ENCODE measurements around the gene CTBP2. TPM values are rescaled to one million over a fixed set of nuclear protein-coding genes. Genes with fewer than 3 reads are reported as not detected.

Gene CTBP2
- total RNA-seq, 3 donors from 2014 or later (not counting 1 experiment from before 2014, with no cell fraction given) = 120 to 179 (median 124) TPM

DNA sequence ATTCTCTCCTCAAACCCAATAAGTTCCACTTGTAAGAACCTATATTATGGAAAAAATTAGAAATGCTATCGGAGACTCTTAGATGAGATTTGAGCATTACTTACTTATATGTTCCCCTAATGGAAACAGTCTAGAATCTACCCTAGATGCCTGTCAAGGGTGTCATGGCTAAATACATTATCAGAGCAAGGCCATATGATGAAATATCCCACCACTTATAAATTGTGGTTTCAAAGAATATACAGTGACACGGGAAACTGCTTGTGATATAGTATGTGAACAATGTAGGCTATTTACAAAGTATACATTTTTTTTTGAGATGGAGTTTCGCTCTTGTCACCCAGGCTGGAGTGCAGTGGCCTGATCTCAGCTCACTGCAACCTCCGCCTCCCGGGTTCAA is 46.3 kb upstream of the CTBP2 start:
- Histone ChIP-seq H3K27me3 (ENCODE audit: control insufficient read depth, insufficient read depth, low read length) (no peaks in the 10 kb centered on the region), H3K9me3 (ENCODE audit: control insufficient read depth, insufficient read depth, low read length) (no peaks in the 10 kb centered on the region), H3K4me3 (ENCODE audit: low read length) (no peak overlapping the region), H3K27ac (ENCODE audit: low read length) (no peak overlapping the region), H3K36me3 (ENCODE audit: control insufficient read depth, insufficient read depth, low read length) (no peaks in the 10 kb centered on the region), H3K4me1 (ENCODE audit: control insufficient read depth, insufficient read depth, low read length) (no peaks in the 10 kb centered on the region)
- Mint-ChIP-seq H3K27ac (no peak overlapping the region), H3K9me3 (no peaks in the 10 kb centered on the region), H3K4me3 (no peak overlapping the region), H3K27me3 (ENCODE audit: low read depth in 2 of 2) (no peaks in the 10 kb centered on the region), H3K36me3 (no peaks in the 10 kb centered on the region), H3K4me1 (no peaks in the 10 kb centered on the region)
- intact Hi-C loops (cut with micrococcal nuclease) = no loop called here
- TF ChIP-seq, protein P1, sequence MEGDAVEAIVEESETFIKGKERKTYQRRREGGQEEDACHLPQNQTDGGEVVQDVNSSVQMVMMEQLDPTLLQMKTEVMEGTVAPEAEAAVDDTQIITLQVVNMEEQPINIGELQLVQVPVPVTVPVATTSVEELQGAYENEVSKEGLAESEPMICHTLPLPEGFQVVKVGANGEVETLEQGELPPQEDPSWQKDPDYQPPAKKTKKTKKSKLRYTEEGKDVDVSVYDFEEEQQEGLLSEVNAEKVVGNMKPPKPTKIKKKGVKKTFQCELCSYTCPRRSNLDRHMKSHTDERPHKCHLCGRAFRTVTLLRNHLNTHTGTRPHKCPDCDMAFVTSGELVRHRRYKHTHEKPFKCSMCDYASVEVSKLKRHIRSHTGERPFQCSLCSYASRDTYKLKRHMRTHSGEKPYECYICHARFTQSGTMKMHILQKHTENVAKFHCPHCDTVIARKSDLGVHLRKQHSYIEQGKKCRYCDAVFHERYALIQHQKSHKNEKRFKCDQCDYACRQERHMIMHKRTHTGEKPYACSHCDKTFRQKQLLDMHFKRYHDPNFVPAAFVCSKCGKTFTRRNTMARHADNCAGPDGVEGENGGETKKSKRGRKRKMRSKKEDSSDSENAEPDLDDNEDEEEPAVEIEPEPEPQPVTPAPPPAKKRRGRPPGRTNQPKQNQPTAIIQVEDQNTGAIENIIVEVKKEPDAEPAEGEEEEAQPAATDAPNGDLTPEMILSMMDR (IDR thresholded peaks at IDR 0.05) = no peak
- 79% methylated on average over 3 of the region's 5 CpGs for WGBS (ENCODE audit: insufficient coverage)
- no peak for DNase-seq
- no peak for ATAC-seq

DNA sequence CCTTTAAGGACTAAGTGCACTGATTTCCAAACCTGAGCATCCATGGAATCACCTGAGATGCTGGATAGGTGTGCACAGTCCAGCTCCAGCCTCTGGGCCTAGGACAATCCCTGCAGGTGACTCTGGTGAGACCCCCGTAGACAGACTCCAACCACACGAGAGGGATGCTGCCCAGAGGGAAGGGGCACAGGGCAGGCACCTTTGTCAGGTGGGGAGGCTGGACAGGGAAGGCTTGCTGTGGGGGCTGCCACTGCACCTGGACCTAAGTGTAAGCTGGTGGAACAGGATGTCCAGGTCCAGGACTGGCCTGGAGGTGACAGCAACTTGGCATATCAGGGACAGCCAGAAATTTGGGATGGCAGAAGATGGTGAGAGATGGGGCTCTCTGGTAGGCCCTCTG is 45.1 kb upstream of the CTBP2 start:
- Histone ChIP-seq H3K4me1 (ENCODE audit: control insufficient read depth, insufficient read depth, low read length) (no peaks in the 10 kb centered on the region), H3K36me3 (ENCODE audit: control insufficient read depth, insufficient read depth, low read length) (no peaks in the 10 kb centered on the region), H3K27me3 (ENCODE audit: control insufficient read depth, insufficient read depth, low read length) (no peaks in the 10 kb centered on the region), H3K4me3 (ENCODE audit: low read length) (no peak overlapping the region), H3K9me3 (ENCODE audit: control insufficient read depth, insufficient read depth, low read length) (no peaks in the 10 kb centered on the region), H3K27ac (ENCODE audit: low read length) (no peak overlapping the region)
- Mint-ChIP-seq H3K36me3 (no peaks in the 10 kb centered on the region), H3K9me3 (no peaks in the 10 kb centered on the region), H3K27me3 (ENCODE audit: low read depth in 2 of 2) (peaks cover 0 to under 1% of the 10 kb centered on the region in 2 donors), H3K27ac (no peak overlapping the region), H3K4me1 (no peaks in the 10 kb centered on the region), H3K4me3 (no peak overlapping the region)
- ATAC-seq (no peak), DNase-seq (no peak)
- intact Hi-C loops (cut with micrococcal nuclease) = no loop called here
- 89% methylated on average over 2 of the region's 2 CpGs for WGBS (ENCODE audit: insufficient coverage)
- TF ChIP-seq, protein P1 (IDR thresholded peaks at IDR 0.05) = no peak

DNA sequence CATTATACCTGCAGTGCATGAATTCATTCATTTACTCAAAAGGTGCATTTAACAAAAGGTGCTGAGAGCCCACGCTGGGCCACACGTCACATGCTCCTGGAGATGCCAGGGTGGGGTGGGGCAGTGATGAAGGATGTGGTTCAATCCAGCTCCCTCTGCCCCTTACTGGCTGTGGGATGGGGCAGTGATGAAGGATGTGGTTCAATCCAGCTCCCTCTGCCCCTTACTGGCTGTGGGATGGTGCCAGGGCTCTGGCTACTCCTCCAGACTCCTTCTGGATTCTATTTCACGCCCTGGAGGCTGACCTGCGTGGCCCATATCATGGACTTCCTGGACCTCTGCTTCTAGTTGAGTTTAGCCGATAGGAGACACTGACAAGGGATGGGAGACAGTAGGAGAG is 44.0 kb upstream of the CTBP2 start:
- no peaks in the 10 kb centered on the region for H3K9me3 ChIP-seq (ENCODE audit: control insufficient read depth, insufficient read depth, low read length)
- no peaks in the 10 kb centered on the region for H3K4me1 ChIP-seq (ENCODE audit: control insufficient read depth, insufficient read depth, low read length)
- intact Hi-C loops (cut with micrococcal nuclease) = no loop called here
- DNase-seq (no peak), ATAC-seq (no peak)
- peaks cover 4 to 9% of the 10 kb centered on the region in 2 donors for H3K27me3 Mint-ChIP-seq (ENCODE audit: low read depth in 2 of 2)
- no peak overlapping the region for H3K27ac Mint-ChIP-seq
- no peaks in the 10 kb centered on the region for H3K9me3 Mint-ChIP-seq
- H3K27ac ChIP-seq (ENCODE audit: low read length) = no peak overlapping the region
- no peak overlapping the region for H3K4me3 Mint-ChIP-seq
- no peaks in the 10 kb centered on the region for H3K27me3 ChIP-seq (ENCODE audit: control insufficient read depth, insufficient read depth, low read length)
- H3K36me3 Mint-ChIP-seq = no peaks in the 10 kb centered on the region
- TF ChIP-seq, protein P1 (IDR thresholded peaks at IDR 0.05) = no peak
- 81% methylated on average over 5 of the region's 5 CpGs for WGBS (ENCODE audit: insufficient coverage)
- H3K4me3 ChIP-seq (ENCODE audit: low read length) = no peak overlapping the region
- H3K4me1 Mint-ChIP-seq = no peaks in the 10 kb centered on the region
- H3K36me3 ChIP-seq (ENCODE audit: control insufficient read depth, insufficient read depth, low read length) = no peaks in the 10 kb centered on the region

DNA sequence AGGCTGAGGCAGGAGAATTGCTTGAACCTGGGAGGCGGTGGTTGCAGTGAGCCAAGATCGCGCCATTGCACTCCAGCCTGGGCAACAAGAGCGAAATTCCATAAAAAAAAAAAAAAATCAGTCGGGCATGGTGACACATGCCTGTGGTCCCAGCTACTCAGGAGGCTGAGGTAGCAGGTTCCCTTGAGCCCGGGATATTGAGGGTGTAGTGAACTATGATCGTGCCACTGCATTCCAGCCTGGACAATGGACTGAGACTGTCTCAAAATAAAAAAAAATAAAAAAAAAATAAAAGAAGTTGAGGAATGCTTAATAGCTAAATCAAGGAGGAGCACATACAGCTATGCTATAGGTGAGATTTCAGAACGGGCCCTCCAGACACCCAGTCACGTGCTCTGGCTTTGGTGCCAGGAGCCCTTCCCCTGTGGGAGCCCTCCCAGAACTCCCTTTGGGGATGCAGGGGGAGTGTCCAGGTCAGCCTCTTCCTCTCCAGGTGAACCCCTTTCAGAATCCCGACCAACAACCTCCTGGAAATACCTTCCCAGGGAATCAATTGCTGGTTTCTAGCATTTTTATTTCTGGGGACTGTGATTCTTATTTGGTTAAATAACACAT is 42.9 kb upstream of the CTBP2 start:
- no peak for DNase-seq
- H3K9me3 ChIP-seq (ENCODE audit: control insufficient read depth, insufficient read depth, low read length) = no peaks in the 10 kb centered on the region
- Mint-ChIP-seq H3K36me3 (no peaks in the 10 kb centered on the region), H3K27me3 (ENCODE audit: low read depth in 2 of 2) (peaks cover 8 to 18% of the 10 kb centered on the region in 2 donors), H3K9me3 (no peaks in the 10 kb centered on the region), H3K27ac (no peak overlapping the region), H3K4me1 (no peaks in the 10 kb centered on the region), H3K4me3 (no peak overlapping the region)
- no peak overlapping the region for H3K27ac ChIP-seq (ENCODE audit: low read length)
- no peak overlapping the region for H3K4me3 ChIP-seq (ENCODE audit: low read length)
- intact Hi-C loops (cut with micrococcal nuclease) = no loop called here
- no peaks in the 10 kb centered on the region for H3K36me3 ChIP-seq (ENCODE audit: control insufficient read depth, insufficient read depth, low read length)
- no peaks in the 10 kb centered on the region for H3K27me3 ChIP-seq (ENCODE audit: control insufficient read depth, insufficient read depth, low read length)
- TF ChIP-seq, protein P1 (IDR thresholded peaks at IDR 0.05) = no peak
- no peak for ATAC-seq
- 94% methylated on average over 9 of the region's 10 CpGs for WGBS (ENCODE audit: insufficient coverage)
- H3K4me1 ChIP-seq (ENCODE audit: control insufficient read depth, insufficient read depth, low read length) = no peaks in the 10 kb centered on the region

Measured in natural killer cell (primary cell).